SK-N-SH (cell line): Measurements from ENCODE around the gene ARHGEF7. TPM values are rescaled to one million over a fixed set of nuclear protein-coding genes. Genes with fewer than 3 reads are reported as not detected.
A peak's percentile ranks its signal among the peaks of the same experiment; 100 is the strongest.

Experiments
- CTCF ChIA-PET: fragments of 300-600, 350-600 bp; formaldehyde crosslinking; extraction: SDS; loops from one replicate; lab custom pipeline; 2021; lab: Yijun Ruan, JAX
- POLR2A ChIA-PET: fragments of 350-600 bp; sonication (Branson Sonifier 250); formaldehyde crosslinking; extraction: SDS; loops from one replicate; lab custom pipeline; 2020; ENCODE audit warnings: antibody characterized with exemption, inconsistent platforms; lab: Yijun Ruan, JAX
- DNase-seq: peaks from one replicate; pipeline ENCODE4 v3.0.0; 2012
- H2AFZ ChIP-seq: fragments of 200-600 bp; sonication (generic); 2 replicates; pipeline ENCODE4 v1.8.1; 2016; ENCODE audit warnings: antibody characterized with exemption, mild to moderate bottlenecking, low read depth
- H3F3A ChIP-seq: fragments of 200-600 bp; sonication (generic); replicated peaks from 2 replicates; pipeline ENCODE3; 2016; ENCODE audit warnings: antibody characterized with exemption, mild to moderate bottlenecking; ENCODE audit not compliant: insufficient read depth
- H3K27ac ChIP-seq, 2 experiments: fragments of 200-500 bp in 1 of 2; fragments of 200-600 bp in 1 of 2; sonication (Bioruptor generic) in 1 of 2; sonication (generic), shearing (Covaris generic) in 1 of 2; 2 replicates each; pipeline versions ENCODE4 v1.5.1 to v1.6.1; 2014 to 2016; ENCODE audit warnings: low read depth in 2 of 2, inconsistent platforms in 1 of 2, low read length in 1 of 2, mild to moderate bottlenecking in 1 of 2, mixed read lengths in 1 of 2
- H3K27me3 ChIP-seq: fragments of 200-600 bp; sonication (generic), shearing (Covaris generic); 2 replicates; pipeline ENCODE4 v1.6.1; 2016; ENCODE audit warnings: mixed run types; ENCODE audit not compliant: insufficient read depth
- H3K36me3 ChIP-seq, 2 experiments: fragments of 200-500 bp in 1 of 2; fragments of 200-600 bp in 1 of 2; sonication (Bioruptor generic) in 1 of 2; sonication (generic) in 1 of 2; replicated peaks in 1 of 2; 2 replicates each; pipeline versions ENCODE3 to v1.5.1; 2014 to 2016; ENCODE audit warnings: low read length in 1 of 2, mild to moderate bottlenecking in 1 of 2; ENCODE audit not compliant: insufficient read depth in 2 of 2, control insufficient read depth in 1 of 2
- H3K4me1 ChIP-seq, 2 experiments: fragments of 200-500 bp in 1 of 2; fragments of 200-600 bp in 1 of 2; sonication (Bioruptor generic) in 1 of 2; sonication (generic), shearing (Covaris generic) in 1 of 2; 2 replicates each; pipeline versions ENCODE4 v1.5.1 to v1.6.1; 2014 to 2016; ENCODE audit warnings: low read depth in 1 of 2, low read length in 1 of 2, mixed run types in 1 of 2; ENCODE audit not compliant: insufficient read depth in 2 of 2, control insufficient read depth in 1 of 2
- H3K4me2 ChIP-seq: fragments of 200-600 bp; sonication (generic), shearing (Covaris generic); 2 replicates; pipeline ENCODE4 v1.6.1; 2017; ENCODE audit warnings: mixed run types
- H3K4me3 ChIP-seq, 2 experiments: fragments of 200-500 bp in 1 of 2; fragments of 200-600 bp in 1 of 2; sonication (Bioruptor generic) in 1 of 2; sonication (generic), shearing (Covaris generic) in 1 of 2; 2 replicates each; pipeline versions ENCODE4 v1.5.1 to v1.8.1; 2014 to 2016; ENCODE audit warnings: low read depth in 2 of 2, inconsistent platforms in 1 of 2, low read length in 1 of 2, mild to moderate bottlenecking in 1 of 2, mixed read lengths in 1 of 2, moderate library complexity in 1 of 2
- H3K79me2 ChIP-seq: fragments of 200-600 bp; sonication (generic); 2 replicates; pipeline ENCODE4 v1.8.1; 2017; ENCODE audit warnings: mild to moderate bottlenecking; ENCODE audit not compliant: insufficient read depth
- H3K9ac ChIP-seq: fragments of 200-600 bp; sonication (generic); 2 replicates; pipeline ENCODE4 v1.6.1; 2017; ENCODE audit warnings: mixed run types
- H3K9me2 ChIP-seq: fragments of 200-600 bp; sonication (generic); 2 replicates; pipeline ENCODE4 v1.6.1; 2017; ENCODE audit warnings: mixed run types
- H3K9me3 ChIP-seq: fragments of 200-600 bp; sonication (generic); 2 replicates; pipeline ENCODE4 v1.6.1; 2017; ENCODE audit warnings: mixed run types, mild to moderate bottlenecking, moderate library complexity
- H4K20me1 ChIP-seq: fragments of 200-600 bp; sonication (generic); 2 replicates; pipeline ENCODE4 v1.6.1; 2017; ENCODE audit warnings: mild to moderate bottlenecking, mixed run types; ENCODE audit not compliant: insufficient read depth
- CTCF ChIP-seq: fragments of 200-600 bp; sonication (generic); IDR thresholded peaks from 2 replicates; pipeline ENCODE4 v1.6.1; 2017; ENCODE audit warnings: antibody characterized with exemption, mild to moderate bottlenecking, moderate library complexity
- ELF1 ChIP-seq: IDR thresholded peaks from 2 replicates; pipeline ENCODE4 v1.4.0; 2012
- FOSL2 ChIP-seq: IDR thresholded peaks from 2 replicates; pipeline ENCODE4 v1.4.0; 2012; ENCODE audit warnings: low read depth, mild to moderate bottlenecking, moderate library complexity, borderline replicate concordance
- MAX ChIP-seq: IDR thresholded peaks from 2 replicates; pipeline ENCODE4 v1.4.0; 2012; ENCODE audit warnings: low read depth
- MEF2A ChIP-seq: IDR thresholded peaks from 2 replicates; pipeline ENCODE4 v1.4.0; 2012; ENCODE audit warnings: low read depth, borderline replicate concordance
- NFIC ChIP-seq: IDR thresholded peaks from 2 replicates; pipeline ENCODE4 v1.4.0; 2012; ENCODE audit warnings: borderline replicate concordance
- POLR2AphosphoS5 ChIP-seq: IDR thresholded peaks from 2 replicates; pipeline ENCODE4 v1.6.1; 2012; ENCODE audit warnings: low read depth, low read length
- RFX5 ChIP-seq: IDR thresholded peaks from 2 replicates; pipeline ENCODE4 v1.6.1; 2012; ENCODE audit warnings: mild to moderate bottlenecking, improper control_type of control experiment, low read length
- RXRA ChIP-seq: IDR thresholded peaks from 2 replicates; pipeline ENCODE4 v1.4.0; 2012; ENCODE audit warnings: low read depth, mild to moderate bottlenecking, borderline replicate concordance
- SMC3 ChIP-seq: IDR thresholded peaks from 2 replicates; pipeline ENCODE4 v1.6.1; 2012; ENCODE audit warnings: low read depth, low read length, improper control_type of control experiment
- TAF1 ChIP-seq: IDR thresholded peaks from 2 replicates; pipeline ENCODE4 v1.6.1; 2012; ENCODE audit warnings: low read depth, mild to moderate bottlenecking, low read length, moderate library complexity, borderline replicate concordance
- TCF12 ChIP-seq: IDR thresholded peaks from 2 replicates; pipeline ENCODE4 v1.4.0; 2012
- ZBTB33 ChIP-seq: IDR thresholded peaks from 2 replicates; pipeline ENCODE4 v1.4.0; 2012; ENCODE audit warnings: low read depth, borderline replicate concordance
- WGBS: methylation state at CpG from one replicate; pipeline ENCODE4 v1.1.6; 2017; ENCODE audit warnings: low lambda C conversion rate; 5-methylcytosine and 5-hydroxymethylcytosine counted together
- polyA plus RNA-seq, 3 experiments: library from polyadenylated mRNA; depleted of rRNA; stranded (reverse); fragments of >200 nt; gene quantifications; 2 replicates each; pipeline ENCODE4 v1.2.3, GENCODE V29; 2012

Gene ARHGEF7
- polyA plus RNA-seq, 1 of the 3 experiments (the other 2 are of a cell fraction), result 21.6 TPM

- TF ChIP-seq MEF2A (no peak), NFIC (no peak), MAX (no peak)
Observed at GRCh38 chr13:111335298-111335697, 220.2 kb downstream of the ARHGEF7 start (continued).

- ChIA-PET POLR2A (no interaction called here), CTCF (interaction anchor here (0.6 kb wide), 1 partner anchor 487 kb away, joined by 3 read pairs; no protein-coding TSS in a partner anchor)
- H3K4me2 ChIP-seq, result no peak overlapping the region
- H2AFZ ChIP-seq, result no peak overlapping the region
- no peaks in the 10 kb centered on the region for H3K9me2 ChIP-seq
- no peaks in the 10 kb centered on the region for H3K36me3 ChIP-seq
- no peak overlapping the region for H3K27ac ChIP-seq
- no peaks in the 10 kb centered on the region for H3K79me2 ChIP-seq
- H3K27me3 ChIP-seq, result no peaks in the 10 kb centered on the region; the same call in 1 of the 2 replicates
- 63% methylated on average over 9 of the region's 9 CpGs for WGBS
- H3K4me3 ChIP-seq, result no peak overlapping the region
- no peaks in the 10 kb centered on the region for H3F3A ChIP-seq
- H3K4me1 ChIP-seq, result no peaks in the 10 kb centered on the region
- H3K9me3 ChIP-seq, result no peaks in the 10 kb centered on the region
- TF ChIP-seq FOSL2 (no peak), RFX5 (no peak)
- DNase-seq, result no peak
- H3K9ac ChIP-seq, result no peak overlapping the region
- H4K20me1 ChIP-seq, result no peaks in the 10 kb centered on the region
Observed at GRCh38 chr13:111336666-111337065, 221.6 kb downstream of the ARHGEF7 start.

GRCh38 chr13:111337206-111337605 lies 222.1 kb downstream of the ARHGEF7 start:
- H3K4me2 ChIP-seq, result no peak overlapping the region
- TF ChIP-seq TCF12, result peak; percentile 62
- TF ChIP-seq MEF2A, result no peak
- TF ChIP-seq TAF1, result no peak
- TF ChIP-seq FOSL2, result 0 out of 2 replicates have a peak, but pooled peaks have one; percentile 16
- TF ChIP-seq, all 33 proteins: peak for 2
- Histone ChIP-seq H3F3A (no peaks in the 10 kb centered on the region), H3K9me3 (no peaks in the 10 kb centered on the region), H3K4me3 (no peak overlapping the region), H3K9ac (no peak overlapping the region), H2AFZ (no peak overlapping the region), H3K27ac (no peak overlapping the region), H3K36me3 (no peaks in the 10 kb centered on the region), H3K79me2 (no peaks in the 10 kb centered on the region), H3K4me1 (no peaks in the 10 kb centered on the region), H3K27me3 (no peaks in the 10 kb centered on the region; the same call in 1 of the 2 replicates), H3K9me2 (no peaks in the 10 kb centered on the region), H4K20me1 (no peaks in the 10 kb centered on the region)
- POLR2A ChIA-PET, result no interaction called here
- CTCF ChIA-PET, result no interaction called here
- 8% methylated on average over 4 of the region's 4 CpGs for WGBS
- no peak for DNase-seq

GRCh38 chr13:111337741-111338140 lies 222.6 kb downstream of the ARHGEF7 start:
- 44% methylated on average over 9 of the region's 9 CpGs for WGBS
- no peaks in the 10 kb centered on the region for H3K36me3 ChIP-seq
- TF ChIP-seq SMC3, result no peak
- TF ChIP-seq RXRA, result no peak
- no peak for TF ChIP-seq POLR2AphosphoS5
- TF ChIP-seq CTCF, result no peak
- TF ChIP-seq ZBTB33, result no peak
- TF ChIP-seq NFIC, result no peak
- no peak for TF ChIP-seq FOSL2
- TF ChIP-seq RFX5, result no peak
- no peak for TF ChIP-seq ELF1

More at GRCh38 chr13:111337741-111338140, 222.6 kb downstream of the ARHGEF7 start:
- no peak for DNase-seq
- H3K9ac ChIP-seq, result no peak overlapping the region
- H3K9me2 ChIP-seq, result no peaks in the 10 kb centered on the region
- no peak overlapping the region for H3K27ac ChIP-seq
- no peaks in the 10 kb centered on the region for H3K9me3 ChIP-seq
- H3K4me1 ChIP-seq, result no peaks in the 10 kb centered on the region
- no peaks in the 10 kb centered on the region; the same call in 1 of the 2 replicates for H3K27me3 ChIP-seq
- no peak overlapping the region for H3K4me2 ChIP-seq
- no peak overlapping the region for H3K4me3 ChIP-seq
- ChIA-PET POLR2A (no interaction called here), CTCF (no interaction called here)
- H2AFZ ChIP-seq, result no peak overlapping the region
- no peaks in the 10 kb centered on the region for H3F3A ChIP-seq
- no peaks in the 10 kb centered on the region for H4K20me1 ChIP-seq
- H3K79me2 ChIP-seq, result no peaks in the 10 kb centered on the region
